Right renal pelvis (tissue), 4 donors: ENCODE data around the gene ZNF426. TPM values are rescaled to one million over a fixed set of nuclear protein-coding genes. Genes with fewer than 3 reads are reported as not detected.
A peak's percentile ranks its signal among the peaks of the same experiment; 100 is the strongest.

Source experiments
- DNase-seq, 4 donors: peaks; one replicate each; pipeline ENCODE4 v3.0.0-alpha.2; 2013; ENCODE audit warnings: low read depth in 4 of 4, low spot score in 3 of 4, missing footprints in 1 of 4
- polyA plus RNA-seq, 4 donors: library from polyadenylated mRNA; unstranded; fragments of 120-200 nt; gene quantifications; one replicate each; pipeline ENCODE4 v1.2.1, GENCODE V29; 2013; ENCODE audit not compliant: insufficient read length in 4 of 4

ZNF426 gene
- polyA plus RNA-seq, 4 donors, result 19.8 to 25.1 (median 22.8) TPM

DNA sequence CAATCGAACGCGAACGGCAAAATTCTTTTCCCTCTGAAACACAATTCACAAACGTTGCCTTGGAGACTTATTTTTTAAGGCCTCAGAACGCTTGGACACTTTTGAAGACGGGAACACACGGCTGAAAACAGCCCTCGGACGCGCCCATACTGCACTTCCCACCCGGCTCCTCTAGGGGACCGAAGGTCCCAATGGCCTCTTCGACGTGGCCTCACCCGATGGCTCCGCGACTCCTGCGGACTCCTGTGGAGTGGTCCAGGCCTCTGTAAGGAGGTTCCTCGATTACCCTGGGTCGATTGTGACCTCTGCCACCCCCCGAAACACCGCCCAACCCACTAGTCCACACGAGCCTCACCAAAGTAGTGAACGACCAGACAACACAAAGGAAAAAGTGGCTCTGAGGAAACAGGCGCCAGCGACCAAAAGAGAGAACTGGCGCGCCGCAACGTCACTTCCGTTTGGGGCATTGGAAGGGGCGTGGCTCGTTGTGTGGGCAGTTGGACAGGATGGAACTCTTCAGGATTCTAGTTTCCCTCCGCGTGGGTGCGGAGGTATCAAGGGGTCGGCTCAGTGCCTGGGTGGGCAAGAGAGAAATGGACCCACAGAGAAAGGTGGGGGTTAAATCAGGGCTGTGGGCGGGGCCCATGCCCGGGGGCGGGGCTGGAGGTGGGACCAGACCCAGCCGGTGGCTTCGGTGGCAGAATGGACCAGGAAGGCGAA is 40.1 kb downstream of the ZNF426 start, which contains the start of gene ZNF560:
ZNF560 (minus strand) TSS at position 434 of the 720 bp plus-strand sequence. CDS start 23,303 bp downstream, outside the sequence.
- peak in 1 of 4 donors; percentile 1 for DNase-seq

DNA sequence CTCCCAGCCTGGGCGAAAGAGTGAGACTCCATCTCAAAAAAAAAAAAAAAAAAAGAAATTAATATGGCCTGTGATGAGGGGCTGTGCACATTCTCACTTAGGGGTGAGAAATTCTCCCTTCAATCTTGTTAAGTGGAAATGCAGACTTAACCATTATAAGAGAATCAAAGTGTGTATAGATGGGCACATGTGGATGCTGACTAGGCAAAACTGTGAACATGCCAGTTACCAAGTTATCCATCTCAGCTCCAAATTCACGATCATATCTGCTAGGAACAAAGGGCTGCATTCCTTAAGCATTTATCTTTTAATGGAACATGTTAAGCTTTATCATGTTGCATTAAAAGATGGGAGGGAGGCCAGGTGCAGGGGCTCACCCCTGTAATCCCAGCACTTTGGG is 44.3 kb downstream of the ZNF426 start:
- DNase-seq, result no peak

DNA sequence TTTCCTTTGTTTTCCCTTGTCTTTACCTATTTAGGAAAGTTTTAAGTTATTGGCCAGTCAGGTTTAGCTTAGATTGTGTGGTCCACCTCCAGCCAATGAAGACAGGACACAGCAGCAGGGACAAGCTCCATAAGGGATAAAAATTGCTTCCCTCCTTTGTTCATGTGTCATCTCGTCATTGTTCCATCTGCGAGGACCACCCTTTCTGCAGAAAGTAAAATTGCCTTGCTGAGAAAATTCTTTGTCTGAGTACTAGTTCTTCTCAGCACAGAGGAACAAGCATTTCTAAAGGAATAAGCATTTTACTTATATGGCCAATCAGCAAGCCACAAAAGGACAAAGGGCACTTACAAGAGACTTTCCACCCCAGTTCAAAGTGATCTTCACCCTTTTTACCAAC is 51.4 kb downstream of the ZNF426 start:
- DNase-seq, result no peak

DNA sequence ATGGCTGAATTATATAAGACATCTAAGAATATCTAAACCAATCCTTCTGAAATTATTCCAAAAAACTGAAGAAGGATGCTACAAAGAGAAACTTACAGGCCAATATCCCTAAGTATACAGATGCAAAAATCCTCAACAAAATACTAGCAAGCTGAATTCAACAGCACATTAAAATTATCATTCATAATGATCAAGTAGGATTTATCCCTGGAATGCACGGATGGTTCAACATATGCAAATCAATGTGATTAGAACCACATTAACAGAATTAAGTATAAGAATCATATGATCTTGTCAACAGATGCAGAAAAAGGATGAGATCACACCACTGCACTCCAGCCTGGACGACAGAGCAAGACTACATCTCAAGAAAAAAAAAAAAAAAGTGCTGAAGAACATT is 53.3 kb downstream of the ZNF426 start:
- no peak for DNase-seq

DNA sequence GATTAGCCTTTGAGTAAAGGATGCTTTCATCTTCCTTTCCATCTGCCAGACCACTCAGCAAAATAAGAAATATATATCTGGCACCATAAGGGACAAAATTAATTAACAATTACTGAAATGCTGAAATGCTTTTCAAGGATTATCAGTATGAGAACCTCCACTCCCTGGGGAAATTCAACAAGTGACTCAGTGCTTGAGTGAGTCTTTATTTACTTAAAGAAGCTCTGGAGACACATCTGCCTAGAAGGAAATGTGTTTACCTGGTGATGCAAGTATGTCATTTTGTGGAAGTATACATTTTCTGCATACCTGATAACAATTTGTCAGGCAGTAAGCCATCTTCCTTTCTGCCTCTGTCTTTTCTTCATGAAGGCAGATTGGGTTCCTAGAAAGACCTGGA is 63.5 kb downstream of the ZNF426 start:
- no peak for DNase-seq

Other genes starting within 250 kb of the ZNF426 start
- gene ZNF699, start 228.8 kb downstream of the ZNF426 start, polyA plus RNA-seq, result 1 to 10 TPM; 6.4 to 8.1 (median 7.3) TPM
- gene ZNF559, start 214.5 kb downstream of the ZNF426 start, polyA plus RNA-seq, result 10 to 100 TPM; 48.8 to 70.0 (median 64.0) TPM
- gene ZNF177, start 175.6 kb downstream of the ZNF426 start, polyA plus RNA-seq, result 10 to 100 TPM in 3 of 4 donors, 1 to 10 TPM in 1; 9.9 to 12.7 (median 11.1) TPM
- 10 to 100 TPM; 30.1 to 48.8 (median 44.8) TPM for gene ZNF266, start 103.1 kb downstream of the ZNF426 start, polyA plus RNA-seq
- gene ZNF560, start 40.0 kb downstream of the ZNF426 start, polyA plus RNA-seq, result under 1 TPM; 0.43 to 0.89 (median 0.71) TPM
- gene ZNF121, start 45.9 kb upstream of the ZNF426 start, polyA plus RNA-seq, result 10 to 100 TPM; 14.4 to 16.0 (median 15.6) TPM
- 10 to 100 TPM; 52.6 to 63.7 (median 60.3) TPM for gene ZNF561, start 82.6 kb upstream of the ZNF426 start, polyA plus RNA-seq
- gene ZNF562, start 136.5 kb upstream of the ZNF426 start, polyA plus RNA-seq, result 10 to 100 TPM; 20.4 to 26.5 (median 24.0) TPM
- gene ZNF846, start 230.1 kb upstream of the ZNF426 start, polyA plus RNA-seq, result 10 to 100 TPM; 16.1 to 23.4 (median 17.8) TPM